Activated CD4-positive, alpha-beta T cell treated with anti-CD3 and anti-CD28 coated beads for 4 hours (primary cell): ENCODE measurements around the gene C4BPB.

Source experiments
- DNase-seq, 2 donors: peaks; one replicate each; pipeline ENCODE4 v3.0.0-alpha.2; 2020

Gene C4BPB

GRCh38 chr1:207088161-207088560 is 499 bp upstream of the C4BPB start:
- DNase-seq, result no peak

GRCh38 chr1:207089627-207090355 is 1.1 kb downstream of the C4BPB start:
- no peak for DNase-seq

GRCh38 chr1:207091200-207091908 is 2.7 kb downstream of the C4BPB start:
- DNase-seq, result no peak

- no peak for DNase-seq
Observed at GRCh38 chr1:207093944-207094343, 5.3 kb downstream of the C4BPB start.

GRCh38 chr1:207097871-207098324 is 9.2 kb downstream of the C4BPB start:
- no peak for DNase-seq

- no peak for DNase-seq
Observed at GRCh38 chr1:207101720-207102119, 13.1 kb downstream of the C4BPB start.

GRCh38 chr1:207102146-207102545 is 13.5 kb downstream of the C4BPB start:
- no peak for DNase-seq

- no peak for DNase-seq
Observed at GRCh38 chr1:207102659-207103058, 14.0 kb downstream of the C4BPB start.

- no peak for DNase-seq
Observed at GRCh38 chr1:207103892-207104373, 15.3 kb downstream of the C4BPB start, which contains the start of gene C4BPA. C4BPA (plus strand) TSS chr1:207104233; CDS start chr1:207113026, 8,793 bp downstream.

GRCh38 chr1:207109004-207109403 is 20.3 kb downstream of the C4BPB start:
- DNase-seq, result no peak

- no peak for DNase-seq
Observed at GRCh38 chr1:207112616-207113296, 24.1 kb downstream of the C4BPB start.

- no peak for DNase-seq
Observed at GRCh38 chr1:207115269-207115668, 26.6 kb downstream of the C4BPB start.

GRCh38 chr1:207124389-207124788 is 35.7 kb downstream of the C4BPB start:
- no peak for DNase-seq

GRCh38 chr1:207128336-207128921 is 39.8 kb downstream of the C4BPB start:
- DNase-seq, result no peak

- no peak for DNase-seq
Observed at GRCh38 chr1:207129053-207129452, 40.4 kb downstream of the C4BPB start.

- DNase-seq, result no peak
Observed at GRCh38 chr1:207130252-207131036, 41.8 kb downstream of the C4BPB start.

GRCh38 chr1:207131163-207131562 is 42.5 kb downstream of the C4BPB start:
- no peak for DNase-seq

GRCh38 chr1:207134581-207134980 is 45.9 kb downstream of the C4BPB start:
- no peak for DNase-seq

- no peak for DNase-seq
Observed at GRCh38 chr1:207139616-207140015, 51.0 kb downstream of the C4BPB start.

GRCh38 chr1:207140536-207140935 is 51.9 kb downstream of the C4BPB start:
- no peak for DNase-seq

GRCh38 chr1:207145401-207146058 is 56.9 kb downstream of the C4BPB start:
- no peak for DNase-seq
